NCI-H1436 treated with DMSO at 0.1 percent for 48 hours (cell line): ENCODE data around the gene ROM1.
"Not testable (repeated sequence)": the region's sequence is repeated elsewhere in the genome, so short reads cannot be mapped to it uniquely, and the experiment has no call there.

ENCODE experiments used
- DNase-seq: peaks from one replicate; lab custom pipeline; 2025; lab: John Stamatoyannopoulos, UW

ROM1 gene, protein sequence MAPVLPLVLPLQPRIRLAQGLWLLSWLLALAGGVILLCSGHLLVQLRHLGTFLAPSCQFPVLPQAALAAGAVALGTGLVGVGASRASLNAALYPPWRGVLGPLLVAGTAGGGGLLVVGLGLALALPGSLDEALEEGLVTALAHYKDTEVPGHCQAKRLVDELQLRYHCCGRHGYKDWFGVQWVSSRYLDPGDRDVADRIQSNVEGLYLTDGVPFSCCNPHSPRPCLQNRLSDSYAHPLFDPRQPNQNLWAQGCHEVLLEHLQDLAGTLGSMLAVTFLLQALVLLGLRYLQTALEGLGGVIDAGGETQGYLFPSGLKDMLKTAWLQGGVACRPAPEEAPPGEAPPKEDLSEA

GRCh38 chr11:62612366-62613290 is at the start of gene ROM1, which contains the start of gene EML3:
Gene ROM1 (plus strand): TSS chr11:62613257. CDS start chr11:62613282, 25 bp downstream.
Gene EML3 (minus strand): TSS chr11:62612775. CDS start chr11:62612457, 318 bp downstream.
- DNase-seq = no peak

DNA sequence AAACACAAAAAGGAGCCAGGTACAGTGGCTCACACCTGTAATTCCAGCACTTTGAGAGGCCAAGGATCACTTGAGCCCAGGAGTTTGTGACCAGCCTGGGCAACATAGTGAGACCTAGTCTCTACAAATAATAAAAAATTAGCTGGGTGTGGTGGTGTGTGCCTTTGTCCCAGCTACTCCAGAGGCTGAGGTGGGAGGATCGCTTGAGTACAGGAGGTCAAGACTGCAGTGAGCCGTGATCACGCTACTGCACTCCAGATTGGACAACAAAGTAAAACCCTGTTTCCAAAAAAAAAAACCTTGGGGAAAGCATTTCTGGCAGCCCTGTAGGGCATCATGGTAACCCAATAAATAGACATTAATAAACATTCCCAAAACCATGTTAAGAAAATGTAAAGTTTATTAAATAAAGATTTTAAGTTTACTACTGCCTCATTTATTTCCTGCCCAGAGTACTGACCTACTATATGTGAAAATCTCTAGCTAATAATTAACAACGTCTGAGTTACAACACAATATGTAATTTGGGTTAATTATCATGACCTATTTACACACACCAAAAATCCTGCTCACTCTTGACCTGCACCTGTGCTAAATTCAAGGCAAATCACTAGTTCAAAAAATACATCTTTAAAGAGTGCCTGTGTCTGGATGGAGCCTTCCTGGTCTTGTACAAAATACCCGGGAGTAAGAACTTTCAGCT is 47.8 kb upstream of the ROM1 start:
- DNase-seq = no peak

GRCh38 chr11:62566247-62566646 is 46.8 kb upstream of the ROM1 start:
- DNase-seq = no peak

DNA sequence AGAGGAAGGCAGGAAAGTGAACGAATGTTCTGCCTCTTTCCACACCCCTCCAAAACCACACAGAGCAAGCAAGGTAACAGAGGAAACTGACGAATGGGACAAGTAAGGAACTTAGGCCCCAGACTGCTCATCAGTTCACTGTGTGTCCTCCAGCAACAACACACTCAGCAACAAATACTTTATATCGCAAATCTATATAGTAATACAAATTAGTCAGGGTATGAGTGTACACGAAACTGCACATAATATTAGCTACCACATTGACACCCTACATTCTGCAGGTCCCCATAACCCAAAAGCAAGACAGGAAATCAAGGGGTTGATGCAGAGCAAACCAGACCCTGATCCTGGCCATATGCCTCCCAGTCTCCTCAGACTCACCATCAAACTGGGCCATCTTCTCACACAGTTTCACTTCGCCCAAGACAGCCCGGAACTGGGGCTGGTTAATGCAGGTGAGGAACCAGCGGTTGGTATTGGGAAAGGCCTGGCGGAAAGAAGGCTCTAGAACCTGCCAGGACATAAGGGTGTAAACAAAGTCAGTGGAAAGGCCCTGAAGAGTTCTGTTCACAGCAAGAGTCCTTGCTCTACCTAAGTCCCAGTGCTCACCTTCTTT is 45.9 kb upstream of the ROM1 start:
- DNase-seq = no peak

DNA sequence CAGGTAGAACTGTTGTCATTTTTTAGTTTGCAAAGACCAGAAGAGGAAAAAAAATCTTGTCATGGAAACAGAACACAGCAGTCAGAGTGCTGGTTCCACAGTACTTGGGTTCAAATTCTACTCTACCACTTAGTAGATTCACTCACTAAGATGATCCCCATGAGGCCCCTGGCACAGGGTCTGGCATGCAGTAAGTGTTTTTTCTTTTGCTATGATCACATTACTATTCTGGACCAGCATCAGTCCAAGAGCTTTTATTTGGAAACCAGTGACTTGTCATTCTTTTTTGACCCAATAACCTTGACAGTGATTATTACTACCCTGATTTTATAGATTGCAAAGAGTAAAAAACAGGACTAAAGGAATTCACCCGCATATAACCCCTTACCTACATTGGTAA is 43.4 kb upstream of the ROM1 start:
- DNase-seq = no peak

GRCh38 chr11:62570903-62571302 is 42.2 kb upstream of the ROM1 start:
- DNase-seq = not testable (repeated sequence)

DNA sequence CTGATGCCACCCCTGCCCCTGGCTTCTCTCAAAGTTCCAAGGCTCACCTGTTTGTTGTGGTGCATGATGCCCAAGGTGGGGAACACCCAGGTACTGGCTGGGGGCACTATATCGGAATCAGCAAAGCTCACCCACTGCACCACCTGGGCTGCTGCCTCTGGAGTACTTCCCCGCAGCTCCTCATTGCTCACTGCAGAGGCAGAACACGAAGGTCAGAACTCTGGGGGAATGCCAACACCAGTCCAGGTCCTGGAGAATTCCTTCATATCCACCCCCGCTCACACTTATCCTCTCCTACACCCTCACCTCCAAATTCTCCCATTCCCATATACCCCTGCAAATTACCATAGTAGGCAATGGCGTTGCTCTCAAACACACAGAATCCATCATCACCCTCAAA is 41.6 kb upstream of the ROM1 start:
- not testable (repeated sequence) for DNase-seq

- DNase-seq = no peak
Observed at GRCh38 chr11:62572431-62572830, 40.6 kb upstream of the ROM1 start.

GRCh38 chr11:62573006-62573591 is 40.0 kb upstream of the ROM1 start:
- DNase-seq = no peak

- DNase-seq = peak; percentile 95
Observed at GRCh38 chr11:62573592-62574362, 39.3 kb upstream of the ROM1 start, which contains the start of gene EEF1G. Gene EEF1G (minus strand): TSS chr11:62573891. CDS start chr11:62573842, 49 bp downstream.

GRCh38 chr11:62574363-62575071 is 38.5 kb upstream of the ROM1 start:
- DNase-seq = no peak

- DNase-seq = no peak
Observed at GRCh38 chr11:62575156-62575555, 37.9 kb upstream of the ROM1 start.

DNA sequence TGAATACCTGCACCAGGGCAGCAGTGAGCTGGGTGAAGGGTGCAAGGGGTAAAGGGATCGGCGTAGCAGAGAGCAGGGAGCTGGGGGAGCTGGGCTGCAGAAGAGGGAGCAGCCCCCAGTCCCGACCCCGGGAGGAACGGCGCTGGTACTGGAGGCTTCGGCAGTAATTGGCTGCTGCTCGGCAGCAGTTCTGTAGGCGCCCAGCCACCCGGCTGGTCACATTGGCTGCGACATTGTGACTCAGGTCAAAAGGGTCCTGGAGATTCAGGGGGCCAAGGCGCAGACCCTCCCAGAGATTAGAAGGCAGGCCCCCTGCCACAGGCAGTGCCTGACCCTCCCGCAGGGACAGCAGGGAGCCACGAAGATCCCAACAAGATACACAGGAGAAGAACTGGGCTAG is 37.2 kb upstream of the ROM1 start:
- no peak for DNase-seq

- DNase-seq = no peak
Observed at GRCh38 chr11:62577046-62577714, 35.9 kb upstream of the ROM1 start.

- no peak for DNase-seq
Observed at GRCh38 chr11:62578541-62578940, 34.5 kb upstream of the ROM1 start.

DNA sequence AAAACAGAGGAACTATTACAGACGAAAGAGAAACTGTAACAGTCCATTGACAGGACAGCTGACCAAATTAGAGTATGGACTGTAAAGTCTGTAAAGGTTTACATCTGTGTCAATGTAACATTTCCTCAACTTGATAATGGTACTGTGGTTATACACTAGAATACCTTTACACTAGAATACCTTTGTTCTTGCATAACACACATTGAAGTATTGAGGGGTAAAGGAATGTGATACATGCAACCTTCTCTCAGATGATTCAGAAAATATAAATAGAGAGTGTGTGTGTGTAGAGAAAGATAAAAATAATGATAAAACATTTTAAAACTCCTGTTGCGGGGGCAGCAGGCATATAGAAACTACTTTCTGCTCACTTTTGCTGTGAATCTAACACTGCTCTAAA is 33.8 kb upstream of the ROM1 start:
- DNase-seq = no peak

GRCh38 chr11:62580959-62581715 is 31.9 kb upstream of the ROM1 start:
- DNase-seq = no peak

GRCh38 chr11:62581735-62582134 is 31.3 kb upstream of the ROM1 start:
- DNase-seq = not testable (repeated sequence)

DNA sequence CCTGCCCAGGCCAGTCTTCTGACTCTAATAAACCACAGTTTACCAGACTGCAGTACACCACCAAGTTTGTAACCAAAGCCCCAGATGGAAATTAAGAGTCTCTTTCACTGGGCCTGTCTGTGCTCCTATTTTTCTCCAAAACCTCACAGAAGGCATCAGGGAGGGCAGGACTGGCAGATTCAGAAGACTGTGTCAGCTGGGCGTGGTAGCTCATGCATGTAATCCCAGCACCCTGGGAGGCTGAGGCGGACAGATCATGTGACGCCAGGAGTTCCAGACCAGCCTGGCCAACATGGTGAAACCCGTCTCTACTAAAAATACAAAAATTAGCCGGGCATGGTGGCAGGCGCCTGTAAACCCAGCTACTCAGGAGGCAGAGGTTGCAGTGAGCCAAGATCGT is 27.7 kb upstream of the ROM1 start:
- DNase-seq = not testable (repeated sequence)
